SIG-M5 treated with dmso at 0.1 percent for 504 hours (cell line): ENCODE measurements around the gene ARID1B.

Experiments
- DNase-seq: peaks from one replicate; lab custom pipeline; 2025; ENCODE audit not compliant: unreplicated experiment; lab: John Stamatoyannopoulos, UW

ARID1B gene

DNA sequence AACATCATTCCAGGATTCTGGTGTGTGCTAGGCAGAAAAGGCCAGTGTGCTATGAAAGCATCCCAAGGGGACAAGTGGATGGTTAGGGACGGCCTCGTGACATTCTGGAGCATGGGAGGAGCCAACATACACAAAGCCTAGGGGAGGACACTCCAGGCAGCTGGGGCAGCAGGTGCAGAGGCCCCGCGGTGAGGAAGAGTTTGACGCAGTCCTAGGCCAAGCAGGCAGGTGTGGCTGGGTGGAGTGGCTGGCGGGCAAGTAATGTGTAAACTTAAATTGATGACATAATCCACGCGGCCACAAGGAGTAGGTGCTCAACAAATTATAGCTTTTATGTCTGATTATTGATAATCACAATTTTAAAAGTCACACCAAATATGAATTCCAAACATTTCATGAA is 452.5 kb downstream of the ARID1B start:
- no peak for DNase-seq

DNA sequence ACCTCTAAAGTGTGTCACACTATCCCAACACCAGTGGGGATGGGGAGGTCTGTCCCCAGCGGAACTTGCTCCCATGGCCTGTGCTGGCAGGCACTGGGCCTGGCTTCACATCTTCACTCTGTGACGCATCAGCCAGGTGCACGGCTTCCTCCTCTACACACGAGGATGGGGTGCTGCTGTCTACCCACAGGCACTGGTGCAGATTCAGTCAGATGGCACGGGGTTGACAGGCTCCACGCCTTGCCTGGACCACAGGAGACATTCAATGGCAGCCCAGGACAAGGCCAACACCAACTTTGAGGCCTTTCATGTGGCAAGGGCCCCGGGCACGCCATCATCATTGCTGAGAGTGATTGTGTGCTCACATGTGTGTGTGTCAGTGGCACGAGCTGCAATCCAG is 453.7 kb downstream of the ARID1B start:
- DNase-seq = no peak

DNA sequence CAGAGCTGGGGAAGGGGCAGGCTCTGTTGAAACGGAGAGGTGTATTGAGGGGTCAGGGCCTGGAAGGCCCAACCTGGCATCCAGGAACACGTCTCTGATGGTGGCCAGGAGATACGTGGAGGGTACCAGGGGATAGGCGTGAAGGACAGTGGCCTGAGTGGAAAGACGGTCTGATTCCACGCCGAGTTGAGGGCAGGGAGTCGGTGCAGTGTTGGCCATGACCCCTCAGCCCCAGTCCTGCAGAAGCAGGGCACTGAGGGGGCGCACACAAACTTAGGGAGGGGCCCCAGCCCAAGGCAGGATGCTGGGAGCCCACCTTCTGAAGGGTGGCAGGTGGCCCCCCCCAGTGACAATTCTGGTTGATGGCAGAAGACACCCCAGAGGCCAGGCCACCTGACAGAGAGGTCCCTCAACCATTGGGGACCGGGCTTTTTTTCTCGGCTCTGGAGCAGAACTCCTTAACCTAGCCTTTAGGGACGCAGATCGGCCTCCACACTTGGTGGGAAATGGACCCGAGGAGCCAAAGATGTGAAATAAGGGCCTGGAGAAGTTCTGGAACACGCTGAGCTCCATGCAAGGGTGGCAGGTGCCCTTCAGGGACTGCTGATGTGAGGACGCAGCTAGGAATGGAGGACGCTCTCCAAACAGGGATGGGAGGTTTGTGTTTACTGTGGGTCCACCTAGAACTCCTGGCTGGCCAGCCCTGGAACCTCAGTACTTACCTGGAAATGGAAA is 455.1 kb downstream of the ARID1B start:
- no peak for DNase-seq

DNA sequence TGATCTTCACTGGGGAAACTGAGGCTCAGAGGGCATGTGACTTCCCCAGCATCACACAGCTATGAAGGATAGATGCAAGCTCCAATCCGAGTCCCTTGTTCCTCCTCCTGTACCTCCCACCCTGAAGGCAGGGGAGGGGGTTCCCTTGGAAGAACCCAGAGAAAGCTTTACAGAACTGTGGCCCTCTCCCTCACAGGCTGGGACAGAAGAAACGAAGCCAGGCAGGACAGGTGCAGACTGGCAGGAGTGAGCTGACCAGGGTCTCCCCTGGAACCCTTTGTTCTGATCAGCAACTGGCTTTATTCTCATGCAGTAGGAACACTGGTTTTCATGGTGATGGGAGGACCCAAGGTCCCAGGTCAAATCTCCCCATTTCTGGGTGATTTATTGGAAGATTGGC is 456.0 kb downstream of the ARID1B start:
- no peak for DNase-seq

DNA sequence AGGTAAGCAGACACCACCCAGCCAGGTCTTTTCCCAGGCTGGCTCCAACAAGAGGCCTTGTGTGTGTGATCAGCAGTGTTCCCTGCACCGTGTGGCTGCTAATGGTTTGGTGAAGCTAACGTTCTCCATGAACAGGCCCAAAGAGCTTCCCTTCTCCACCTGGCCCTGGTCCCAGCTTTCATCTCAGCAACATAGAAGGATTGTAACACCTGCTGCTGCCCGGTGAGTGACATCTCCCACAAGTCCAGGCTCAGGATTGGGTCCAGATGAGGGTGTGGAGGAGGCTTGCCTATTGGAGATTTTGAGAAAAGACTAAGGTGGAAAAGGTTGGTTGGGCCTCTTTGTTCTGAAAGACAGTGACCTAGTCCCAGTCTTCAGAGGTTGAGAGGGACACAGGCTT is 456.5 kb downstream of the ARID1B start:
- no peak for DNase-seq

DNA sequence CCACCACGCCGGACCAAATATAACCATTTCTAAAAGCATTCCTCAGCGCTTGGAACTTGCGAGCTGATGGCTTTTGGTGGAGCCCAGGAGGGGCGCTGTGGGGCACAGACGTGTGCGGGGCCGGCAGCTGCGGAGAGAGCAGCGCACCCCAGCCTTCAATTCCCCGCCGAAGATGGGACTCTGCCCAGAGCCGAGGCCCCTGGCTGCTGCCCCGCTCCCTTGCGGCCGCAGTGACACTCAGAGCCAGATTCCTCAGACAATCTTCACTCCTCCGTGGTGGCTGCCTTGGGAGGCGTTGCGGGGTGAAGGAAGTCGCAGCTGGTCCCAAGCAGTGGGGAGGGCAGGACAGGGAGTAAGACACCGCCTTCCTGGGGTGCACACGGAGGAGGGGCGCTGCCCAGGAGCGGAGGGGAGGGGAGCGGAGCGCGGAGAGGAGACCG is 458.4 kb downstream of the ARID1B start:
- peak; percentile 11 for DNase-seq

DNA sequence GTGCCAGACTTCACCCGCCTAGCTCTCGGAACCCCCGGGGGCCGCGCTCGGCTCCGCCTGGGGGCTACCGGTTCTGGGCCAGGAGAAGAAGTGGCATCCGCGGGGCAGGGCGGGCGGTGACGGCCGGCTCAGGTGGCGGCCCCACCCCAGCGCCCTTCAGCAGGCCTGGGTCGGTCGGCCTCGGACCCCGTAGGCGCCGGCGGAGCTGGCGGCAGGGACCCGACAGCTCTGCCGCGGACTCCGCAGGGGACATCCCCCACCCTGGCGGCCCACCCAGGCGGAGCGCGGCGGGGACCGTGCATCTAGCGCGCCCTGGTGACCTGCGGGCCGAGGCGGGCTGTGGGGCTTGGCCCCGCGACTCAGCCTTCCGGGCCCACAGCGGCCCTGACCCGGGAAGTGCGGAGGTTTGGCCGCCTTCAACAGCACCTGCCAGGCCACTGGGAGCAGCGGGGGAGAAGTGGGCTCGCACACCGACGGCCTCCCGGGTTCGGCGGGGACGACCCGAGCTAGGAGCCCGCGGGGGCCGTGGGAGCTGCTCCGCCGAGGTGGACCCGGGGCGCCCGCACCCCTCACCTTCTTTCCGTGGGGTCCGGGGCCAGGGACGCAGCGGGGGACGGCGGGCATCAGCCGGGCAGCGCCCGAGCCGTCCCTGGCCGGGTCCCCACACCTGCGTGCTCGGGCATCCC is 459.0 kb downstream of the ARID1B start:
- DNase-seq = no peak

DNA sequence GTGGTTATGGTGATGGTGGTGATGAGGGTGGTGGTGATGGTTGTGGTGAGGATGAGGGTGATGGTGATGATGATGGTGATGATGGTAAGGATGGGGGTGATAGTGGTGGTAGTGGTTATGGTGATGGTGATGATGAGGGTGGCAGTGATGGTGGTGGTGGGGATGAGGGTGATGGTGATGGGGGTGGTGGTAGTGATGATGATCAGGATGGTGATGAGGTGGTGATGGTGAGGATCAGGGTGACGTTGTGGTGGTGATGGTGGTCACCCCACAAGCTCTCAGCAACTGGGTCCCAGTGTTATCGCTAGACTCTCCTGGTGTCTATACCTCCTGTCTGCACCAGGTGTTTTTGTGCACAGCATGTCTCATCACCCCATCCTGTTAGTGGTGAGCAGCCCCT is 461.2 kb downstream of the ARID1B start:
- DNase-seq = no peak

DNA sequence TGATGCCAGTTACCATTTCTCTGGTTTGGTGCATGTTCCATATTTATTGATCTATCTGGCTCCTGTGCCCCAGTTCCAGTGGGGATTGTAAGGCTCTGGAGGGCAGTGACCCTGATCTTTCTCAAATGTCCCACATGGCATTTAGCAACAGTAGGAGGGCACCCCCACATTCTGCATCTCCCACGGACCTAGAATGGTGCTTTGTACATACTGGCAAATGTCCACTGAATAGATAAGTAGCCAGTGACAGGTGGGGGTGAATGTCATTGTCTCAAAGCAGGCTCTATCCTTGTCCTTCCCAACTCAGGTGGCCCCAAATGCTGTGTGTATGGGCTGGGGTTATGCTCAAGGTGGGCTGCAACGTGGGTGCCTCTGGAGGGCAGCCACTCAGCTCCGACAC is 462.0 kb downstream of the ARID1B start:
- no peak for DNase-seq

DNA sequence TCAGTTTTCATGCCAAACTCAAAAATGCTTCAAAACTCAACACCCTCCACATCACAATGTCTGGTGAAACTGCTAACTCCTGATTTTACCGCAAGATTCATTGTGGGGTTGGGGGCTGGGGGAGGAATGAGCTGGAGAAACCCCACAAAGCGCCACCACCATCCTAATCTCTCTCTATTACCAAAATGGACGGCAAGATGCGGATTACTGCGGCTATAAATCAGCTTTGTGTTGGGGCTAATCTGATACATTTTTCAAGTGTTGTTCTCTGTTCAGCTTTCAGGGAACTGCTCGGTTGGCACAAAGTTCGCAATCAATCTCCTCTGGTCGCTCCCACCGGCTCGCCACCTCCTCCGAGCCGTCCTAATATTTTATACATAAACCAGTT is 462.5 kb downstream of the ARID1B start:
- no peak for DNase-seq

DNA sequence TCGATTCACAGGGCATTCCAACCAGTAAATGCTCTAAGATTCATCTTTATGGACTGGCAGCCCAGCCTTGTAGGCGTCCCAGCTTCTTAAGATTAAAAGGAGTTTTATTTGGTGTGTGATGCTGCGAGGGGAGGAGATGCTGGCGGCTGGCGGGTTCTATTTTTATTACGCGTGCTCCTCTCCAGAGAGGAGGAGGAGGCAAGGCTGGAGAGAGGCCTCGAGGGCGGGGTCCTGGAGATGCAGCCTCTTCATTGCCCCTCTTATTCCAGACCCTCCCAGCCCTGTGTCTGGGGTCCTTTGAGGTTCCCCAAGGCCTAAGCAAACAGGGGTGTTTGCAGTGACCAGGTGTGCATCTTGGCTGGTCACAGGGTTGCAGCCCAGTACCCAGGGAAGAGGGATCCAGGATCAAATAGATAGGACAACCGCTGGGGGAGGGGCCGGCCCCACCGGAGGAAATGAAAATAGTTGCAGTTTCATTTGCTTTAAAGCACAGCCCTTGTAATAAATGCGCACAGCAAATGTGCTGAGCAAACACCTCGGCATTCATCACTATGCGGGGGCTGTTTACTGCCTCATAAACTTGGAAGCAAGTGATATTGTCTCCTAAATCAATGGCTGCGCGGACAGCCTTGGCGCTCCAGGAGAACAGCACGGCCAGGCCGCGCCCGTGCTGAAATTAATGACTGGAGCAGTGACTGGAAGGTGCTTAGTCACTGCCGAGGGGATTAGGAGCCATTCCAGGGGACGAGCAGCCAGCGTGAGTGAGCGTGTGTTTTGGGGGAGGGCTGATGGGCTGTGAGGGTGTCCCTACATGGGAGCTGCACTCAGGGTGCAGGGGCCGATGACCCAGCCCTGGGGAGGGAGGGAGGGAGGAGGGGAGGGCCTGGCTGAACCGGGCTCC is 463.1 kb downstream of the ARID1B start:
- DNase-seq = no peak

DNA sequence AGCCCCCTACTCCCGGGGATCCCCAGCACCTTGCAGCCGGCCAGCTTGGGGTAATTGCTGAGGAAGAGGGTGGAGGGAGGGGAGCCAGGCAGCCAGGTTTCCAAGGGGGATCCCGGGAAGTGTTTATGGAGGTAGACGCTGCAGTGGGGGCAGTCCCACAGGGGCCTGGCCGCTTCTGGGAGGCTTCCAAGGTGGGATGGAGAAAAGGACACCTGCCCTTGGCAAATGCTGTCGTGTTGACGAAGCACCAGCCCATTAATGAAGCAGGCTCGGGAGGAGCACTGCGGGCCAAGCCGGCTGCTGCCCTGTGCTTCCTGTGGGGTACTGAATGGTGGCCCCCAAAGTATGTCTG is 463.8 kb downstream of the ARID1B start:
- no peak for DNase-seq

DNA sequence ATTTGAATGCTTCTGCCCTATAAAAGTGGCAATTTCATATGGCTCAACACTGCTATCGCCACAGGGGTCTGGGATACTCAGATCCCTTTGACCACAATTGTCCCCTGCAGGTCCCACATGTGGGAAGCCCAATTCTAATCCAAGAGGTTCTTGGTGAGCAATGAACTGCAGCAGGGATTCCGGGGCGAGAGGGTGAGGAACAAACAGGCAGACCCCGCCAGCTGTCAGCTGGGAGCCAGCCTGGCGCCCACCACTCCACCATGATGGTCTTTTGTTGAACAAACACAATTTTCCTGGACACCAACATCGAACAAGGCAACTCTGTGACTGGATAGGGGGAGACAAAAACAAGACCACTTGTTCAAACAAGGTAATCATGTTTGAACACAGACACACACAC is 465.6 kb downstream of the ARID1B start:
- DNase-seq = no peak

DNA sequence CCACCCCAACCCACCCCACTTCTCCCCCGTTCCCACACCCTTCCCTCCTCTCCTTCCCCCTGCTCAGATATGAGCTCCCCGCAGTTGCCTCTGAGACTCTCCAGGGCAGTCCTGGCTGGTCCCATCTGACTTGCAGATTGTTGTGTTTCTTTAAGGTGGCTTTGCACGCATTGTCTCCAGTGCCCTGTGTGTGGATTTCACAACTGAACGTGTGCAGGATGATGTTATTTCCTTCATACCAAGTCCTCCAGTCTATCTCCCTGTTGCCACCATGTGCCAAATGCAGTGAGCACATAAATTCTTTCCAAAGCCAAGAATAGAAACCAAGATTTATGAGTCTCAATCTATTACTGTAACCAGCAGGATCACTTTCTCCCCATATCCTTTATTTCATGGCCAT is 467.0 kb downstream of the ARID1B start:
- DNase-seq = no peak

DNA sequence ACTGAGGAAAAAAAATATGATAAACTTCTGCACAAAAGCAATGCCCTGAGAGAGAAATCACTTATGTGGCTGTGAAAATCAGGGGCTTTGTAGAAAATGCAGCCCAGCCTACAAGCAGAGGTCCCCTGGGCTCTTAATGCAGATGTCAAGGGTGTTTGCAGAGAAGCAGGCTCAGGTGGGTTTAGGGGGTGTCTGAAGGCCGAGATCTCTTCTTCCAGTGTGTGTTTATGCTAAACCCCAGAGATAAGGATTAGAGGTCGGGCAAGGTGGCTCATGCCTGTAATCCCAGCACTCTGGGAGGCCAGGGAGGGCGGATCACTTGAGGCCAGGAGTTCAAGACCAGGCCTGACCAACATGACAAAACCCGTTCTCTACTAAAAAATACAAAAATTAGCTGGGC is 467.6 kb downstream of the ARID1B start:
- DNase-seq = no peak

DNA sequence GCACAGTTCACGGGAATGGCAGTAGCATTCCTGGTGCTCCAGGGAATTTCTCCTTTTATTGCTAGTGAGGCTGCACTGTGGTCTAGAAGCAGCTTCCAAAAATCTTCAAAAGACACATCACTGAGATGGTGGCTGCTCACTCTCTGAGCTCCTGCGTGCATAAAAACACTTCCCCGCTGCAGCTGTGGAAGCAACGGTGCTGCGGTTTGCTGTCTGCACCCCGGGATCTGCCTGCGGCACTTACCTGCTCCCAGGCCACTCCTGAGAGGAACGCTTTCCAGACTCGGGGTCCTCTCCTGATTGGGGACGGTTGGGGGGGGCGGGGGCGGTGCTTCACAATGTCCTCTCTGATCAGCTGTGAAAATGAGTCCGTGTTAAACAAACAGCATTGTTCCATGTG is 468.3 kb downstream of the ARID1B start:
- DNase-seq = no peak

DNA sequence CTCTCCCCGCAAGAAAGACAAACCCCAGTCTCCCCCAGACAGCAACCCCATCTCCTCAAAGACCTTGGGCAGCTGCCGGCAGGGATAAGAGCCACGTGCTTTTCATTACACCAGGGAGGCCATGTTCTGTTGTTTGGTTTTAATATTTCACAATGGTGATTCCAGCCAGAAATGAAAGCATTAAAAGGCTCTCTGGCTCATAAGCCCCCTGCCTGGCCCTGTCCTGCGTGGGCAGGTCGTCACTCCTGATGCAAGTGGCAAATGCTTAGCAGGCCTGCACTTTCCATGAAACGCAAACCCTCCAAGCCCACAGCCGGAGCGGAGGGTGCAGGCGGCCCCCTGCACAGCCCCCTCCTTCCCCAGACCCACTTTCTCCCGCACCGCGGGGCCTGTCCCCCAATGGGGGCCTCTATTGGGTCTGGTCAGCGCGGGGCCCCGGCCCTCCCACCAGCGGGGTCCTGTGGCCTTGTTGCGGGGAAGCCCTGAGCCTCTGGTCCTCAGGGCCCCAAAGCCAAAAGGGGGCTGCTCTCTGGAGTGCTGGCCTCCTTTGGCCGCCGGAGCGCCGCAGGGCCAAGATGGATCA is 469.0 kb downstream of the ARID1B start:
- DNase-seq = no peak

DNA sequence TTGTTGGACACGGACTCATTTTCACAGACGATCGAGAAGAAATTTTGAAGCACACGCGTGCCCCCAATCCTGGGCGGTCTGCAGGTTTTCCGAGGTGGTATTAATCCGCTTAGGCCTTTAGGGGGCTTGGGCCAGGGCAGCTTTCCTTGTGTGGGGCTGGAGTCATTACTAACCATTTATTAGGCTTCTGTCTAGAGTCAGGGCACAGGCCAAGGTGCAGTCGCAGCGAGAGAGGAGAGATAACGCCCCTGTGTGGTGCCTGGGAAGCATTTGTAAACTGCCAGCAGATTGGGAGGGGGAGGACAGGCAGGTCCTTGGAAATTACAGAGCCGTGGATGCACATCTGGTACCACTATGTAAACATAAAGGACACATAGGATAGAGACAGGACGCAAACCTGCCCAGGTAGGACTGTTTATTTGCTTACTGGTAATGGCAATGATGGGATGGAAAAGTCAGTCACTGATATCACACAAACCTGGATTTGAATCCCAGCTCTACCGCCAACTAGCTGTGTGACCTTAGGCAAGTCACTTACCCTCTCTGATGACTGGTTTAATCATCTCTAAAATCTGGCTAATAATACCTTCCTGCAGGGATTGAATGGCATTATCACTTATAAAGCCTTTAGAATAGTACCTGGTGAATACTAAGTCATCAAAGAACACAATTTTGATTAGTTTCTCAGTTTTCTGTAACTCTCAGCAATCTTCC is 469.8 kb downstream of the ARID1B start:
- no peak for DNase-seq

DNA sequence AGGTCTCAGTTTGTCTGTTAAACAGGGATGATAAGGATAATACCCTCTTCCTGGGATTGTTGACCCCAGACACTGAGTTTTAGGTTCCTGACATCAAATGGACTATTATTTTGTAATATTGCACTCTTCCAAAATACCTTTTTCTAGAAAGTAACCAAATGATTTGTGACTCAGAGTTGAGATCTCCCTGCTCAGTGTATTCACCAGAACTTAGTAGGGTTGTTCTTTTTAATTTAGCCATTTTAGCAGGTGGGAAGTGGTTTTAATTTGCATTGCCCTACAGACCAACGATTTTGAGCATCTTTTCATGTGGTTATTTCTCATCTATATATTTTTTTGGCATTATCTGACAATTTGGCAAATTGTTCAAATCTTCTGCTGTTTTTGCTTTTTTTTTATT is 471.1 kb downstream of the ARID1B start:
- no peak for DNase-seq

DNA sequence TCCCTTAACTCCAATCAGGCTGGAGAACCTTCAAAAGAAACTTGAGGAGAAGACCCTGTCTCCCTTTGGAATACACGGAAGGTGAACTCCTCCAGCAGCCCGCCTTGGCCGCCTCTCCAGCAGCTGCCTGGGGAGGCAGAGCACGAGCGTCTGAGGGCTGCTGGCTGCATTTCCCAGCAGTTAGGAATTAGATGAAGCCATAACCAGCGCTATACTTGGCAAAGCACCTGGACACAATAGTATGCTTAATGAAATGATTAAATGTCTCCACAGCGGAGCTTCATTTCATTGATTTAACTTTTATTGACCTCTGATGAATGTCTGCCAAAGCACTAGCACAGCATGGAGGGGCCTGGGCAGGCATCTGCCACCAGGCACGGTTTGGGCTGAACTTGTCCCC is 472.6 kb downstream of the ARID1B start:
- no peak for DNase-seq
